ENCODE measurements around the gene CALHM3.

Gene CALHM3

DNA sequence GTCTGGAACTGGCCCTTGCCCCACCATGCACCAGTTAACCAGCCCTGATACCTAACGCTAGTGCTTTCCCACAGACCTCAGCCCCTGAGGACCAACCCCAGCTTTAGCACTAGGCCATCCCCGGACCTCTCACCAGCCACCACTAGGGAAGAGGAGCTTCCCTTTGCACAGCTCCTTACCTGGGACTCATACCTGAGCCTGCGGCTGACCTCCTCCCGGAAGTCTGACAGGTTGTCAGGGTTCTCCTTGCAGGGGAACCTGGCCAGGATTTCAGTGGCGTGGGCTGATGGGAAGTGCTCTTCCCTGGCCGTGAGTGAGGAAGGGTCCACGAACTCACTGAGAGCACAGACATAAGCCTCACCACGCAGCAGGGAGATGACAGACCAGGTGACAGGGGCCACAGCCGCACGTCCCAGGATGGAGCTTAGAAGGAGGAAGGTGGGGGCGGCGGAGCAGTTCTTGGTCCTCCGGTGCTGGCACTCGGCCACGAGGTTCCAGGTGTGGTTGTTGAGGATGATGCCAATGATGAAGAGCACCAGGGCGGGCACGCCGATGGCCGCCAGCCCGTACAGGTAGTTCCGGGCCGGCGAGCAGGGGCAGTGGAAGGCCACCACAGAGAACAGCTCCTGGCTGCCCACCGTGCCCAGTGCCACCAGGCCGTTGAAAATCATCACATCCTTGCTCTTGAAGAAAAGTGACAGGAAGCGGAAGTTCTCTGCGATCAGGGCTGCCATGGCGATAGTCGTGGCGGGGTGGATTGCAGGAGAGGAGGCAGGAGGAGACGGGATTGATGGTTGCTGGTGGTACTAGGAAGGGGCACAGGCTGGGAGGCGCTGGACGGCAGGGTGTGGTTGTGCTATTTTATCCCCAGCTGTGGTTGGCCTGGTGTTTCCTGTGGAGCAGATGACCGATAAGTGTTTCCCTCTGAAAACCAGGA, 29.6 kb downstream of the CALHM3 start:
- DNase-seq (ENCODE audit: low read depth), result no peak

DNA sequence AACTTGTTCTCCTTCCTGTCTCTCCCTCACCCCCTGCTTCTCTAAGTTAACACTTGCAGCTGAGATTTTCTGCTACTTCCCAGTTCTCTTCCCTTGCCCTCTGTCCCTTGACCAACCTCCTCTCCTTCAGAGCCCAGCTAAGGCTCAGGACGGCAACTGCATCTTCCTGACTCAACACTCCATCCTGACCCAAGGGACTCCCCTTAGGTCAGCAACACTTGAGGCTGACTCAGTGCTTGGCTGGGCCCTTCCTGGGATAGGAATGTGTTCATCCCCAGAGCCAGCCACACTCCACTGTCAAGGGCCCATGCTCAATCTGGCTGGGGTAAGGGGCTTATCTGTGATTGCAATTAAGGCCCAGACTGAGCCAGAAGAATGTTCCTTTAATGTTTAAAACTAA, 30.3 kb downstream of the CALHM3 start:
- DNase-seq (ENCODE audit: low read depth), result no peak

DNA sequence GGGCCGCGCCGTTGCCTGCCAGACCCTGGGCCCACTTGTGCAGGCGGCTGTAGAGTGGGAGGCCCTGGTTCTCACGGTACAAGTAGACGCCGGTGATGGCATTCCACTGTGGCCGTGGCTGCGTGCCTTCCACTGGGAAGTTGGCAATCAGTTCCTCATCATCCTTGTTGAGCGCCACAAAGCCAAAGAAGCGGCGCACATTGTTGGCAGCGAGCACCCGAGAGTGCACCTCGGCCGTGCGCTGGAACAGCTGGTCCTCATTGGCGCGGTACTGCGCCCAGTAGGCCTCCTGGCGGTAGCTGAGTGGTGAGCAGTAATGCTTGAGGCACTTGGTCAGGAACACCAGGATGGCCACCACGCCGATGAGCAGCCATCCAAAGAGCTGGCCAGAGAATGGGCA, 31.9 kb downstream of the CALHM3 start:
- no peak for DNase-seq (ENCODE audit: low read depth)

DNA sequence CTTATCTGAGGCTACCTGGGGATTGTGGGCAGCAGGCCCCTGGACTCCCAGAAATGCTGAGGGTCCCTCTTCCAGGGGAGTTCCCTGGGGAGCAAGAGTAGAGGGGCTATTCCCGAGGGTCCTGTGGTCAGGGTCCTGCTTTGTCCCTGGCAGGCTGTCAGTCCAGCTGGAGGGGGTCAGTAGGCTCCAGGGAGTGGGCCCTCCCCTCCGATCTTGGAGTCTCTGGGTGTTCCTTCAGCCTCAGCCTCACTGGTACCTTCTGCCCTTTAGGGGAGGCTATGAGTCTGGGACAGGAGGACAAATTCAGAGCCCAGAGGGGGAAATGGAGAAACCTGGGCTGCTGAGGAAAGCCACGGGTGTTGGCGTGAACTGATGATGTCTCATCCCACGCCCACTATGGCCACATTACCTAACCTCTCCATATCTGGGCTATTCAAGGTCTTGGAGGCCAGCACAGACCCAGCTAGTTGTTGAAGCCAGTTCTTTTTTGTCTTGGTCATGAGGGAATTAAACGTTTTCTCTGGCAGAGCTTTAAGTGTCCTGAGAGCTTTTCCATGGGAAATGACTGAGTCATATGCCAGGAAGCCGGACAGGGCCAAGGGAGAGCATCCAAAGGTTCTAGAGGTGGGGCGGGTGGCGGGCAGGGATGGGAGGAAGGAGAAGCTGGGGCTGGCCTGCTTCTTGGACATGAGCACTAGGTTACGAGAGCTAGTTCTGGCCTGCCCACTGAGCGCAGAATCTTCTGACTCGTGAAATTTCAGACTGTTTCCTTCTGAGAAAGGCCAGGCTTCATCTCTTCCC, 33.1 kb downstream of the CALHM3 start:
- DNase-seq (ENCODE audit: low read depth), result no peak

DNA sequence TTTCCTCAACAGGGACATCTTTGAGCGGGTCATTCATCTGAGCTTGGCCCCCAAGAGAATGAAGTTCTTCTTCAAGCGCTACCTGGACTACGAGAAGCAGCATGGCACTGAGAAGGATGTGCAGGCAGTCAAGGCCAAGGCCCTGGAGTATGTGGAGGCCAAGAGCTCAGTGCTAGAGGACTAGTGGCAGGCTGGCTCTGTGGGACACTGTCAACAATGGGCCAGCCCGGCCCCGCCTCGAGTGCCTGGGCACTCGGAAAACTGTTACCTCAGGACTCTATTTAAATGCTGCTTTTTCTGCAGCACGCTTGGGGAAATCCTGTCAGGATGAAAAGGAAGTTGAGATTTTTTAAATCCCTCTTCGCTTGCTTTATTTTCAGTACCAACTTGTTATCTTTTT, 33.7 kb downstream of the CALHM3 start:
- no peak for DNase-seq (ENCODE audit: low read depth)

DNA sequence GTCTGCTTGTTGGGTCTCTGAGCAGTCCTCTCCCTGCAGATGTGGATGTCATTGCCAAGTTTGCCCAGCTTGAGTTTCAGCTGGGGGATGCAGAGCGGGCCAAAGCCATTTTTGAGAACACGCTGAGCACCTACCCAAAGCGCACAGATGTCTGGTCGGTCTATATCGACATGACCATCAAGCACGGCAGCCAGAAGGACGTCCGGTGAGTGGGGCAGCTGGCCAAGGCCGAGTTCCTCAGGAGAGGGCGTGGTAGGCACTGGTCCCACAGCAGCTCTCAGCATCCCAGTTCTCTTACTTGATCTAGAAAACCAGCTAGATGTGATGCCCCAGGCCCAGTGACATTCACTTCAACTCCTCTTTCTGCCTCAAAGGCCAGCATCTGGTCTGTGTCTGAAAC, 34.6 kb downstream of the CALHM3 start:
- DNase-seq (ENCODE audit: low read depth), result no peak

DNA sequence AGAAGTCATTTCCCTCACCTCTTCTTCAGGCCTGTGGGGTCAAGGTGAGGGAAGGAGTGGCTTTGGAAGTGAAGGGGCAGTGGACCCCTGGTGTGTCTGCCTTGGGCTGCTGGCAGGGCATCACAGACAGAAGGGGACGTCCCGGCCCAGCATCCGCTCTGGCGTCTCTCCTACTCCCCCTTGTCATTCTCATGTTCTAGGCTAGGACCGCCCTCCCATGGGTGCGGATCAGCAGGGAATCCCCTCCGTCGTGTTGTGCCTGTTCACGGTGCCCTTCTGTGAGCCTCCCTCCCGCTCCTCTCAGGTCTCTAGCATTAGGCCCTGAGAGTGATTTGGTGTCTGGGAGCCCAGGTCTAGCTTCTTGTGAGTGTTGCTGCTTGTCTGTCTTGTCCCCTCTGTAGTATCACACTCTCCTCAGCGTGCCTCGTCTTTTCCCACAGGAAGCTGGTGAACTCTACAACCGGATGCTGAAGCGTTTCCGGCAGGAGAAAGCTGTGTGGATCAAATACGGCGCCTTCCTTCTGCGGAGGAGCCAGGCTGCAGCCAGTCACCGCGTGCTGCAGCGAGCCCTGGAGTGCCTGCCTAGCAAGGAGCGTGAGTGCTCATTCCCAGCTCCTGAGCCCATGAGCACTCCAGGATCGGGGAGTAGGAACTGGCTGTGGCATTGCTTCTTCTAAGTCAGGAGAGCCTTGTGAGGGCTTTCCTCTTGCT, 35.4 kb downstream of the CALHM3 start:
- no peak for DNase-seq (ENCODE audit: low read depth)

DNA sequence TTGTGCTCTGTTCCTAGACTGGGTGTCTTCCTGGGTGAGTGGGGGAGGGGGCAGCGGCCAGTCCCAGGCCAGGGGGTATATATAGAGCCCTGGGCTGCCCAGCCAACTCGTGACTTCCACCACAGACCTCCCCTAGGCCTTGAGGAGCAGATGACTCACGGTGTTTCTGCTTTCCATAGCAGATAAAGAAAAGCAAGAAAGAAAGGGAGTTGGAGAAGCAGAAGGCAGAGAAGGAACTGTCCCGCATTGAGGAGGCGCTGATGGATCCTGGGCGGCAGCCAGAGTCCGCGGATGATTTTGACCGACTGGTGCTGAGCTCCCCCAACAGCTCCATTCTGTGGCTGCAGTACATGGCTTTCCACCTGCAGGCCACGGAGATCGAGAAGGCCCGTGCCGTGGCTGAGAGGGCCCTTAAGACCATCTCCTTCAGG, 37.0 kb downstream of the CALHM3 start:
- no peak for DNase-seq (ENCODE audit: low read depth)

DNA sequence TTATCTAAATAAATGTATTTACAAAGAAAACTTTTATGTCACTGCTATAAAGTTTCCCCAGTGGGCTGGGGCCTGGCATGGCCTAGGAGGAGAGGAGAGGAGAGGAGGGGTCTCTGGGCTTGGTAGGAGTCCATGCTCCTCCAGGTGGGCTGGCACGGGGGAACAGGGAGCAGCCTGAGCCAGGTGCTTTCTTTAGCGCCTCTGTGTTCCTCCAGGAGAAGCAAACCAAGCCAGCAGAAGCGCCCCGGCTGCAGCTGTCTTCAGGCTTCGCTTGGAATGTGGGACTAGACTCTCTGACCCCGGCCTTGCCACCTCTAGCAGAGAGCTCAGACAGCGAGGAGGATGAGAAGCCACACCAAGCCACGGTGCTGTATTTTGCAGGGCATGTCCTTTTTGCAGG, 37.4 kb downstream of the CALHM3 start:
- no peak for DNase-seq (ENCODE audit: low read depth)

DNA sequence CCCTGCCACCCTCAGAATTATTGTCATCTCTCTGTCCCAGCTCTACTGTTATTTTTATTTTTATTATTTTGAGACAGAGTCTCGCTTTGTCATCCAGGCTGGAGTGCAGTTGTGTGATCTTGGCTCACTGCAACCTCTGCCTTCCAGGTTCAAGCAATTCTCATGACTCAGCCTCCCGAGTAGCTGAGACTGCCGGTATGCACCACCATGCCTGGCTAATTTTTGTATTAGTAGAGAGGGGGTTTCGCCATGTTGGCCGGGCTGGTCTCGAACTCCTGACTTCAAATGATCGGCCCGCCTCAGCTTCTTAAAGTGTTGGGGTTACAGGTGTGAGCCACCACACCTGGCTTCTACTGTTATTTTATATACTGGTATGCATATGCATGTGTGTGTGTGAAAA, 37.8 kb downstream of the CALHM3 start:
- DNase-seq (ENCODE audit: low read depth), result no peak

DNA sequence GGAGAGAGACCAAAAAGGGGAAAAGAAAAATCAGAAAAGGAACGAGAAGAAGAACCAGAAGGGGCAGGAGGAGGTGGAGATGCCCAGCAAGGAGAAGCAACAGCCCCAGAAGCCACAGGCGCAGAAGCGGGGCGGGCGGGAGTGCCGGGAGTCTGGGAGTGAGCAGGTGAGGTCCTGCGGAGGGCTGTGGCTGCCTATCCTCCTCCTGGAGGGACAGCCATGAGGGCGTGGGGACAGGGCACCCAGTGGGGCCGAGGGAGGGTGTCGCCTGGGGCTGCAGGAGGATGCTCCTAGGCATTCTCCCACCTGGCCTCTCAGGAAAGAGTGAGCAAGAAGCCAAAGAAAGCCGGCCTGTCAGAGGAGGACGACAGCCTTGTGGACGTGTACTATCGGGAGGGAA, 38.6 kb downstream of the CALHM3 start:
- DNase-seq (ENCODE audit: low read depth), result no peak

DNA sequence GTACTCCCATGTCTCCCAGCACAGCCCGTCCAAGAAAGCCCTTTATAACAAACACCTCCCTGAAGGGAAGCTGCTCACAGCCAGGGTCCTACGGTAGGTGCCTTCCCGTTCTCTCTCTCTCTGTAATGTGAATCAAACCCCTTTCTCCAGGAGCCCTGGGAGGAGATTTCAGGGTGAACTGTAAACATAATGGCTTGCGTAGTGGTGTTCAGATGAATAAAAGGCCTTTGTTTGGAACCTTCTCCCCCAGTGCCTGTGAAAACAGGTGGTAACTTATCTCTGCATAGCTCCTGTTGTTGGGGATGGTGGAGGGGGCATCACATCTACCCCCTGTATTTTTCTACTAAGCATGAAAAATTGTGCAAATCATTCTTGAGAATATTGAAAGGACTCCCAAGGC, 39.3 kb downstream of the CALHM3 start:
- no peak for DNase-seq (ENCODE audit: low read depth)

DNA sequence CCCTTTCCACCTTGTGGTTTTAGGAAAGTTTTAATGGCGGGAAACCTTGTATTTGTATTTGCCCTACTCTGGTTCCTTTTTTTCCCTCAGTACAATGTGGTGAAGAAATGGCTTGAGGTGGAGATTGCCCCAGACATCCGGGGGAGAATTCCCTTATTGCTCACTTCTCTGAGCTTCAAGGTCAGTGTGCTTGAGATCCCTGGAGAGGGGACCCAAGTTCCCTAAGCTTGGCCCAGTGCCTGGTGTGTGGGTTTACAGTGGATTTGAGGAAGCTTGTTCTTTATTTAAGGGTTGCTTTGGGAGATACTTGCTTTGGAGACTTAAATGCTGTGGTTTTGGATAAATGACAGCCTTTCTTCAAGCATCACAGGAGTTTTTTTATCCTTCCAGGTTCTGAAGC, 45.2 kb downstream of the CALHM3 start:
- DNase-seq (ENCODE audit: low read depth), result no peak

DNA sequence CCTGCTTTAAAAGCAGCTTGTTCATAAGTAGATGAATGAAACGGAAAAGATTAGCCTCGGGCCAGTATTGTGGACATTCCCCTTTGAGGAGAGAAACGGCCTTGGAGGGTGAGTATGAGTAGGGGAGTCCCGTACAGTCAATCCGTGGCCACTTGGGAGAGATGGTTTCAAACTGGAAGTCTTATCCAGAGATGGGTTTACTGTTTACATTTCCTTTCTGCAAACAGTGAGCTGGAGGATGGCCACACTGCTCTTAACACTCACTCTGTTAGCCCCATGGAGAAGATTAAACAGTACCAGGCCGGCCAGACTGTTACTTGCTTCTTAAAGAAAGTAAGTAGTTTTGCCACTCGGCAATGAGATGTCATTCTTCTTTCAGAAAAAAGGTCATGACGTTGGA, 47.1 kb downstream of the CALHM3 start:
- DNase-seq (ENCODE audit: low read depth), result no peak

DNA sequence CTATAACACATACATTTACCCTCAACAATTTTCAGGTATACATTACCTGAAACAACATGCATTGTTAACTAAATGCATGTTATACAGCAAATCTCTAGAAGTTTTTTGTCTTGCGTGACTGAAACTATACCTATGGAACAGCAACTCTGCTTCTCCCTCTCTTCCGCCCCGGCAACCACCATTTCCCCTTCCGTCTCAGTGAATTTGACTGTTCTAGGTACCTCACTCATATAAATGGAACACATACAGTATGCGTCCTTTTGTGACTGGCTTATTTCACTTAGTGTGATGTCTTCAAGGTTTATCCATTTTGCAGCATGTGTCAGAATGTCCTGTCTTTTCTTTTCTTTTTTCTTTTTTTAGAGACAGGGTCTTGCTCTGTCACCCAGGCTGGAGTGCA, 49.4 kb downstream of the CALHM3 start:
- no peak for DNase-seq (ENCODE audit: low read depth)

DNA sequence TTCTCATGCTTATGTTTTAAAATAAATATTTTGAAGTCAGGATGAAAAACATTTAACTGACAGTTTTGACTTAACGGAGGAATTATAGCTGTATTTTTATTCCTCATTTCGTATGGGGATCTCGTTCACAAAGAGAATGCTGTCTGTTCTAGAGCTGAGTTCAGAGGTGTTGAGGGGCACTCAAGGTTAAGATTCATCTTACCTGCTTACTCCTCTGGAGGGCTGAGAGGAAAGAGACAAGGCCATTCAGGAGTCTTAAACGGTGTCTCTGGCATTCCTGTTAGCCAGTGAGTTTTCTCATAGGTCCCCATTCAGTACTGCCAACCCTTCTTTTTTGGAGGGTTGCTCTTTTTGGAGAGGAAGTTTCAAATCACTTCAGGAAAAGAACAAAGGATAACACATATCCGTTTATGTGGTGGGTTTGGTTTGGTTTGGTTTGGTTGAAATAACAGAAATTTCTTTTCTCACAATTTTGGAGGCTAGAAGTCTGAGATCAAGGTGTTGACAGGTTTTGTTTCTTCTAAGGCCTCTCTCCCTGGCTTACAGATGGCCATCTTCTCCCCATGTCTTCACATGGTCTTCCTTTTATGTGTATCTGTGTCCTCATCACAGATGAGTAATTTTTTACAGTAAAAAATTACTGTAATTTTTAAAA, 49.9 kb downstream of the CALHM3 start:
- no peak for DNase-seq (ENCODE audit: low read depth)

DNA sequence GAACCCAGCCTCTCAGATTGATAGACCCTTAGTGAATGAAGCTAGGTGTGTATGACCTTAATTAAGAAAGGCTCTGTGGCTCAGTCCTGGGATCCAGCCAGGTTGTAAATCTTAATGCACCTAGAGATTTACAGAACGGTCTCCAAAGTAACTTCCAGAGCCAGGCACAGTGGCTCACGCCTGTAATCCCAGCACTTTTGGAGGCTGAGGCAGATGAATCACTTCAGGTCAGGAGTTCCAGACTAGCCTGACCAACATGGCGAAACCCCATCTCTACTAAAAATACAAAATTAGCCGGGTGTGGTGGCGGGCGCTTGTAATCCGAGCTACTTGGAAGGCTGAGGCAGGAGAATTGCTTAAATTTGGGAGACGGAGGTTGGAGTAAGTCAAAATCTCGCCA, 51.2 kb downstream of the CALHM3 start:
- DNase-seq (ENCODE audit: low read depth), result no peak

DNA sequence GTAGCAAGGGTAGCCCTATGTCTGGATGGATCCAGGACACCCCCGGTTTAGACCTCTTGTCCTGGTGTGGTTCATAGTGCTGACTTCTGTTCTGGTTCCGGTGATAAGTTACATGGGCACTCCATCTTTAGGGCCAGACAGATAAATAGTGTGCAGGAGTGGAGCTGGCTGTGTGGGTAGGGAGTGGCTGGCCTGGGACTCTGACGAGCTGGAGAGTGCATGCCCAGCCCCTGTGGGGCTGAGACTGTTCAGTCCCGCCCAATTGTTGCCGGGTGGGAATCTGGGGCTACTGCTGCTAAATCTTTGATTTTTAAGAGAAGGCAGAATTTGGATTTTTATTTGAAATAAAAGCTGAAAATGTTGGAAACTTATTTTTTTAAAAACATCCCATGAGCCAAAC, 55.3 kb downstream of the CALHM3 start:
- no peak for DNase-seq (ENCODE audit: low read depth)
